ENCODE data around the gene RGS10.
"Not testable (repeated sequence)": the region's sequence is repeated elsewhere in the genome, so short reads cannot be mapped to it uniquely, and the experiment has no call there.

The RGS10 gene

DNA sequence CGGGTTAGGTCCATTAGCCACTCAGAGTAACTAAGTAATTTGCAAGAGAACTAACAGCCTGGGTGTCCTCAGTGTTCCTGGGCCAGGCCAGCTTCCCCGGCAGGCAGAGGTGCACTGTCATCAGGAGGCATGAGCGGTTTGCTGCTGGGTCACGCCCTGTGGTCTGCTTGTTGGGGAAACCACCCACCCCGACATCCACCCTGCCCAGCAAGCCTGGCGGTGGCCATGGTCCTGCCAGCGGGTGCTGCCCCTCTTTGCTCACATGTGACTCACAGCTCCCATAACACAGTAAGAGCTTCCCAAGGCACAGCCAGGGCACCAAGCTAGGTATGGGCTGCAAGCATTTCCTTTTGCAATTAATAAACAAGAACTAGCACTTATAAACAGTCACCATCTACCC, 75.9 kb downstream of the RGS10 start:
- TF ChIP-seq, protein P1, sequence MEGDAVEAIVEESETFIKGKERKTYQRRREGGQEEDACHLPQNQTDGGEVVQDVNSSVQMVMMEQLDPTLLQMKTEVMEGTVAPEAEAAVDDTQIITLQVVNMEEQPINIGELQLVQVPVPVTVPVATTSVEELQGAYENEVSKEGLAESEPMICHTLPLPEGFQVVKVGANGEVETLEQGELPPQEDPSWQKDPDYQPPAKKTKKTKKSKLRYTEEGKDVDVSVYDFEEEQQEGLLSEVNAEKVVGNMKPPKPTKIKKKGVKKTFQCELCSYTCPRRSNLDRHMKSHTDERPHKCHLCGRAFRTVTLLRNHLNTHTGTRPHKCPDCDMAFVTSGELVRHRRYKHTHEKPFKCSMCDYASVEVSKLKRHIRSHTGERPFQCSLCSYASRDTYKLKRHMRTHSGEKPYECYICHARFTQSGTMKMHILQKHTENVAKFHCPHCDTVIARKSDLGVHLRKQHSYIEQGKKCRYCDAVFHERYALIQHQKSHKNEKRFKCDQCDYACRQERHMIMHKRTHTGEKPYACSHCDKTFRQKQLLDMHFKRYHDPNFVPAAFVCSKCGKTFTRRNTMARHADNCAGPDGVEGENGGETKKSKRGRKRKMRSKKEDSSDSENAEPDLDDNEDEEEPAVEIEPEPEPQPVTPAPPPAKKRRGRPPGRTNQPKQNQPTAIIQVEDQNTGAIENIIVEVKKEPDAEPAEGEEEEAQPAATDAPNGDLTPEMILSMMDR (IDR thresholded peaks at IDR 0.05; ENCODE audit: poor library complexity, severe bottlenecking): no peak
- Histone ChIP-seq H3K4me3 (ENCODE audit: severe bottlenecking) (no peak overlapping the region), H3K36me3 (ENCODE audit: low read depth) (no peaks in the 10 kb centered on the region), H3K4me1 (ENCODE audit: insufficient read depth, poor library complexity, severe bottlenecking) (peaks cover 2% of the 10 kb centered on the region), H3K9me3 (ENCODE audit: severe bottlenecking) (no peaks in the 10 kb centered on the region), H3K27ac (ENCODE audit: poor library complexity, severe bottlenecking) (no peak overlapping the region), H3K27me3 (ENCODE audit: insufficient read depth, poor library complexity, severe bottlenecking) (no peaks in the 10 kb centered on the region)
- DNase-seq (ENCODE audit: low spot score) (no peak), ATAC-seq (ENCODE audit: low read depth) (peak; percentile 64)

DNA sequence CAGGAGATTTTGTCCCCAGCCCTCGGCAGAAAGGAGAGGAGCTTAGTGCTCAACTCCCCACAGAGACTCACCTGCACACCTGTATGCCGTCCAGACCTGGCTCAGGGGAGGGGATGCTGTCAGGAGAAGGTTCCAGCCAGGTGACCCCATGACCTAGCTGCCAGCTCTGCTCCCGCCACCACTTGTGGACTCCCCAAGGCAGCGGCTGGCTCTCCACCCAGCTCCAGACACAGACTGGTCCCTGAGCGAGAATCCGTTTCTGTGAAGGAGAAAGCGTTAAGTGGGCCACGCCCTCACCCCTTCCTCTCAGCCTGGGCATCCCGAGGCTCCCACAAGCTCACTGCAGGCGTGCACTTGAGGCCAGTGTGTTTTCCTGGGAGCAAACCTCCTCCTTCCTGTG, 76.4 kb downstream of the RGS10 start:
- H3K27me3 ChIP-seq (ENCODE audit: insufficient read depth, poor library complexity, severe bottlenecking): no peaks in the 10 kb centered on the region
- H3K36me3 ChIP-seq (ENCODE audit: low read depth): no peaks in the 10 kb centered on the region
- TF ChIP-seq, protein P1 (IDR thresholded peaks at IDR 0.05; ENCODE audit: poor library complexity, severe bottlenecking): no peak
- no peak overlapping the region for H3K4me3 ChIP-seq (ENCODE audit: severe bottlenecking)
- DNase-seq (ENCODE audit: low spot score): no peak
- peaks cover 8% of the 10 kb centered on the region for H3K4me1 ChIP-seq (ENCODE audit: insufficient read depth, poor library complexity, severe bottlenecking)
- no peak overlapping the region for H3K27ac ChIP-seq (ENCODE audit: poor library complexity, severe bottlenecking)
- no peak for ATAC-seq (ENCODE audit: low read depth)
- no peaks in the 10 kb centered on the region for H3K9me3 ChIP-seq (ENCODE audit: severe bottlenecking)

DNA sequence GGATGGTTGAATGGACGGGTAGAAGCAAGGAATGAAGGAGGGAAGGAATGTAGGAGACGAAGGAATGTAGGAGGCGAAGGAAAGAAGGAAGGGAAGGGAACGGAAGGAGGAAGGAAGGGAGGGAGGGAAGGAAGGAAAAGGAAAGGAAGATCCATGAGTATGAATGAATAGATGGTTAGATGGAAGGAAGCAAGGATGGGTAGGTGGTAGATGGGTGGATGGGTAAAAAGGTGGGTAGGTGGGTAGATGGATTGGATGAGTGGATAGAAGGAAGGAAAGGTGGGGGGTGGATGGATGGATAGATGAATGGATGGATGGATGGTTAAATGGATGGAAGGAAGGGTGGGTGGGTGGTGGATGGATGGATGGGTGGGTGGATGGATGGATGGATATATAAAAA, 77.4 kb downstream of the RGS10 start:
- TF ChIP-seq, protein P1 (IDR thresholded peaks at IDR 0.05; ENCODE audit: poor library complexity, severe bottlenecking): no peak
- peaks cover 15% of the 10 kb centered on the region for H3K4me1 ChIP-seq (ENCODE audit: insufficient read depth, poor library complexity, severe bottlenecking)
- no peaks in the 10 kb centered on the region for H3K27me3 ChIP-seq (ENCODE audit: insufficient read depth, poor library complexity, severe bottlenecking)
- H3K9me3 ChIP-seq (ENCODE audit: severe bottlenecking): no peaks in the 10 kb centered on the region
- no peaks in the 10 kb centered on the region for H3K36me3 ChIP-seq (ENCODE audit: low read depth)
- DNase-seq (ENCODE audit: low spot score): no peak
- ATAC-seq (ENCODE audit: low read depth): no peak
- no peak overlapping the region for H3K4me3 ChIP-seq (ENCODE audit: severe bottlenecking)
- H3K27ac ChIP-seq (ENCODE audit: poor library complexity, severe bottlenecking): no peak overlapping the region

DNA sequence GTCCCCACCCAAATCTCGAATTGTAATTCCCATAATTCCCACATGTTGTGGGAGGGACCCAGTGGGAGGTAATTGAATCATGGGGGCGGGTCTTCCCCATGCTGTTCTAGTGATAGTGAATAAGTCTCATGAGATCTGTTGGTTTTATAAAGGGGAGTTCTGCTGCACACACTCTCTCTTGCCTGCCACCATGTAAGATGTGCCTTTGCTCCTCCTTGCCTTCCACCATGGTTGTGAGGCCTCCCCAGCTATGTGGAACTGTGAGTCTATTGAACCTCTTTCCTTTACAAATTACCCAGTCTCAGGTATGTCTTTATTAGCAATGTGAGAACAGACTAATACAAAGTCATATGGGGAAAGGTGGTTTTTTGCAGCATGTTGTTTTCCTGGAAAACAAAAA, 79.3 kb downstream of the RGS10 start:
- DNase-seq (ENCODE audit: low spot score); H3K9me3 ChIP-seq (ENCODE audit: severe bottlenecking); H3K27ac ChIP-seq (ENCODE audit: poor library complexity, severe bottlenecking); ATAC-seq (ENCODE audit: low read depth); H3K4me3 ChIP-seq (ENCODE audit: severe bottlenecking); H3K27me3 ChIP-seq (ENCODE audit: insufficient read depth, poor library complexity, severe bottlenecking); H3K36me3 ChIP-seq (ENCODE audit: low read depth): not testable (repeated sequence)
- H3K4me1 ChIP-seq (ENCODE audit: insufficient read depth, poor library complexity, severe bottlenecking): peaks cover 15% of the 10 kb centered on the region

DNA sequence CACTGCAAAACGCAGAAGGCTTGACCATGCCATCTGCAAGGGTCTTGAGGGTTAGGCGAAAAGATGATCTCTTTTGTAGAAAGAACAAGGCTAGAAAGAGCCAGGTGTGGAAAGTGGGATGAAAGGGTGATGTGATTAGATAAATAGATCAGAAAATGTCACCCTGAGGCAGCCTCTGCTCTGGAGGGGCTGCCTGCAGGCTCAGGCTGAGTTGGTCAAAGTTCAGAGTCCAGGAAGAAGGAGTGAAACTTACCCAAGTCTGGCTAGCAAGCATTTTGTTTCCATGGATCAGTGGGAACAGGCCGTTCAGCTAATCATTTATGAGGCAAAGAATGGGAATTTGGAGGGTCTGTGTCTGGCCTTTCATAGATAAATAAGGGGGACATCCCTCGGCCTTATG, 79.7 kb downstream of the RGS10 start:
- H3K27ac ChIP-seq (ENCODE audit: poor library complexity, severe bottlenecking): no peak overlapping the region
- H3K4me1 ChIP-seq (ENCODE audit: insufficient read depth, poor library complexity, severe bottlenecking): peaks cover 15% of the 10 kb centered on the region
- no peak for ATAC-seq (ENCODE audit: low read depth)
- no peak overlapping the region for H3K4me3 ChIP-seq (ENCODE audit: severe bottlenecking)
- TF ChIP-seq, protein P1 (IDR thresholded peaks at IDR 0.05; ENCODE audit: poor library complexity, severe bottlenecking): no peak
- no peaks in the 10 kb centered on the region for H3K27me3 ChIP-seq (ENCODE audit: insufficient read depth, poor library complexity, severe bottlenecking)
- H3K36me3 ChIP-seq (ENCODE audit: low read depth): no peaks in the 10 kb centered on the region
- no peak for DNase-seq (ENCODE audit: low spot score)
- H3K9me3 ChIP-seq (ENCODE audit: severe bottlenecking): no peaks in the 10 kb centered on the region

Measured in RWPE2 (cell line).